H1 (cell line): ENCODE measurements around the gene PDLIM4. TPM values are rescaled to one million over a fixed set of nuclear protein-coding genes. Genes with fewer than 3 reads are reported as not detected.
A peak's percentile ranks its signal among the peaks of the same experiment; 100 is the strongest.

Experiments used
- BCL11A ChIP-seq, 2 experiments: IDR thresholded peaks; one replicate each; pipeline ENCODE4 v1.6.1; 2011; ENCODE audit warnings: low read depth in 2 of 2, low read length in 2 of 2, mild to moderate bottlenecking in 2 of 2
- BRCA1 ChIP-seq: IDR thresholded peaks from 2 replicates; pipeline ENCODE4 v1.6.1; 2012; ENCODE audit warnings: low read depth, low read length, improper control_type of control experiment
- CBX5 ChIP-seq: fragments of 300-800, 300-1000 bp; sonication (generic); IDR thresholded peaks from 2 replicates; pipeline ENCODE4 v1.7.1; 2016; ENCODE audit warnings: antibody characterized with exemption, low read length, low read depth
- CHD1 ChIP-seq: IDR thresholded peaks from 2 replicates; pipeline ENCODE4 v1.6.1; 2012; ENCODE audit warnings: low read depth, low read length, improper control_type of control experiment
- CHD2 ChIP-seq: IDR thresholded peaks from 2 replicates; pipeline ENCODE4 v1.6.1; 2012; ENCODE audit warnings: low read length, improper control_type of control experiment
- EGR1 ChIP-seq: IDR thresholded peaks from 2 replicates; pipeline ENCODE4 v1.6.1; 2011; ENCODE audit warnings: low read depth, low read length, borderline replicate concordance
- FOSL1 ChIP-seq: IDR thresholded peaks from 2 replicates; pipeline ENCODE4 v1.6.1; 2011; ENCODE audit warnings: mild to moderate bottlenecking, low read depth, low read length, moderate library complexity; ENCODE audit not compliant: insufficient read depth
- KDM1A ChIP-seq: fragments of 200-600, 300-600 bp; sonication (generic); IDR thresholded peaks from 2 replicates; pipeline ENCODE4 v1.7.1; 2016; ENCODE audit warnings: mild to moderate bottlenecking, low read length, borderline replicate concordance
- KDM4A ChIP-seq: IDR thresholded peaks from one replicate; pipeline ENCODE4 v1.7.1; 2012; ENCODE audit warnings: low read depth, mild to moderate bottlenecking, moderate library complexity, low read length, inconsistent platforms; ENCODE audit not compliant: severe bottlenecking
- RNF2 ChIP-seq: fragments of 200-900, 300-1000 bp; sonication (generic); IDR thresholded peaks from 2 replicates; pipeline ENCODE4 v1.7.1; 2016; ENCODE audit warnings: borderline replicate concordance, low read depth, mild to moderate bottlenecking, antibody characterized with exemption, low read length; ENCODE audit not compliant: poor library complexity, severe bottlenecking; ENCODE audit errors: missing control alignments
- RXRA ChIP-seq: IDR thresholded peaks from 2 replicates; pipeline ENCODE4 v1.6.1; 2011; ENCODE audit warnings: low read depth, mild to moderate bottlenecking, low read length, moderate library complexity; ENCODE audit not compliant: insufficient read depth
- SIX5 ChIP-seq: IDR thresholded peaks from 2 replicates; pipeline ENCODE4 v1.6.1; 2011; ENCODE audit warnings: mild to moderate bottlenecking, low read depth, low read length
- SP1 ChIP-seq: IDR thresholded peaks from 2 replicates; pipeline ENCODE4 v1.6.1; 2011; ENCODE audit warnings: low read depth, low read length
- SRF ChIP-seq: IDR thresholded peaks from 2 replicates; pipeline ENCODE4 v1.6.1; 2011; ENCODE audit warnings: mild to moderate bottlenecking, low read depth, low read length, moderate library complexity
- TAF7 ChIP-seq: optimal IDR thresholded peaks from 2 replicates; pipeline ENCODE3; 2011; ENCODE audit warnings: low read depth, mild to moderate bottlenecking, inconsistent platforms, low read length, moderate library complexity, borderline replicate concordance
- TBP ChIP-seq: IDR thresholded peaks from 2 replicates; pipeline ENCODE4 v1.6.1; 2011; ENCODE audit warnings: low read depth, low read length, improper control_type of control experiment
- USF2 ChIP-seq: IDR thresholded peaks from 2 replicates; pipeline ENCODE4 v1.6.1; 2011; ENCODE audit warnings: low read length, improper control_type of control experiment
- polyA plus RNA-seq, 7 experiments: library from polyadenylated mRNA; depleted of rRNA in 3 of 7; stranded (reverse) in 5 of 7; unstranded in 2 of 7; fragments of >200 nt in 5 of 7; fragments of 200-250 nt in 2 of 7; gene quantifications; 1 replicate in 5 of 7; 2 replicates in 1 of 7; 4 replicates in 1 of 7; pipeline versions ENCODE4 v1.2.1 to v1.2.3, GENCODE V29; 2011 to 2013; ENCODE audit warnings: missing spikeins in 2 of 7, mixed read lengths in 2 of 7
- total RNA-seq: library from RNA; stranded (reverse); fragmentation: NEBNext Ultra II Directional; extraction: Animal tissue kit (Norgen Biotek cat#: 25700); gene quantifications from 2 replicates; pipeline ENCODE4 v1.2.1, GENCODE V29; 2021
- TF ChIP-seq, protein P1 (sequence below): IDR thresholded peaks from 2 replicates; pipeline ENCODE4 v1.6.1; 2012; ENCODE audit warnings: inconsistent platforms
- TF ChIP-seq, protein P2 (sequence below), 3 experiments: IDR thresholded peaks; 1 replicate in 2 of 3; 2 replicates in 1 of 3; pipeline versions ENCODE4 v1.5.1 to v1.6.1; 2011; ENCODE audit warnings: low read length in 3 of 3, mild to moderate bottlenecking in 3 of 3, inconsistent platforms in 2 of 3, low read depth in 1 of 3, moderate library complexity in 1 of 3; ENCODE audit not compliant: insufficient read depth in 1 of 3; ENCODE audit errors: control extremely low read depth in 1 of 3

Gene PDLIM4
- total and polyA plus RNA-seq, 2 of the 8 experiments (the other 6 are each of a cell fraction or from before 2014, with no cell fraction given) = 10.7 to 29.1 TPM

GRCh38 chr5:132293066-132293991 lies 35.8 kb downstream of the PDLIM4 start (continued):
- TF ChIP-seq TAF7 (no peak), SIX5 (no peak), RXRA (no peak), CHD1 (no peak), KDM1A (no peak), SP1 (no peak), KDM4A (peak; percentile 57), USF2 (no peak), SRF (no peak), TBP (peak; percentile 61), CHD2 (no peak), RNF2 (no peak), EGR1 (peak; percentile 84; the same call in 1 of the 2 replicates), FOSL1 (no peak), BCL11A (IDR thresholded peaks at IDR 0.05; ENCODE audit: low read depth in 2 of 2, low read length in 2 of 2) (no peak), BRCA1 (no peak), CBX5 (no peak)
- TF ChIP-seq, protein P1, sequence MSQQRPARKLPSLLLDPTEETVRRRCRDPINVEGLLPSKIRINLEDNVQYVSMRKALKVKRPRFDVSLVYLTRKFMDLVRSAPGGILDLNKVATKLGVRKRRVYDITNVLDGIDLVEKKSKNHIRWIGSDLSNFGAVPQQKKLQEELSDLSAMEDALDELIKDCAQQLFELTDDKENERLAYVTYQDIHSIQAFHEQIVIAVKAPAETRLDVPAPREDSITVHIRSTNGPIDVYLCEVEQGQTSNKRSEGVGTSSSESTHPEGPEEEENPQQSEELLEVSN = 0 out of 2 replicates have a peak, but pooled peaks have one; percentile 76
- TF ChIP-seq, protein P2, sequence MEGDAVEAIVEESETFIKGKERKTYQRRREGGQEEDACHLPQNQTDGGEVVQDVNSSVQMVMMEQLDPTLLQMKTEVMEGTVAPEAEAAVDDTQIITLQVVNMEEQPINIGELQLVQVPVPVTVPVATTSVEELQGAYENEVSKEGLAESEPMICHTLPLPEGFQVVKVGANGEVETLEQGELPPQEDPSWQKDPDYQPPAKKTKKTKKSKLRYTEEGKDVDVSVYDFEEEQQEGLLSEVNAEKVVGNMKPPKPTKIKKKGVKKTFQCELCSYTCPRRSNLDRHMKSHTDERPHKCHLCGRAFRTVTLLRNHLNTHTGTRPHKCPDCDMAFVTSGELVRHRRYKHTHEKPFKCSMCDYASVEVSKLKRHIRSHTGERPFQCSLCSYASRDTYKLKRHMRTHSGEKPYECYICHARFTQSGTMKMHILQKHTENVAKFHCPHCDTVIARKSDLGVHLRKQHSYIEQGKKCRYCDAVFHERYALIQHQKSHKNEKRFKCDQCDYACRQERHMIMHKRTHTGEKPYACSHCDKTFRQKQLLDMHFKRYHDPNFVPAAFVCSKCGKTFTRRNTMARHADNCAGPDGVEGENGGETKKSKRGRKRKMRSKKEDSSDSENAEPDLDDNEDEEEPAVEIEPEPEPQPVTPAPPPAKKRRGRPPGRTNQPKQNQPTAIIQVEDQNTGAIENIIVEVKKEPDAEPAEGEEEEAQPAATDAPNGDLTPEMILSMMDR (IDR thresholded peaks at IDR 0.05; ENCODE audit: control extremely low read depth in 1 of 3, insufficient read depth in 1 of 3, low read depth in 1 of 3, low read length in 3 of 3) = no peak
